Erythroblast (primary cell): ENCODE results near the gene TAS1R2.

Experiments
- GATA1 ChIP-seq: IDR thresholded peaks from 2 replicates; pipeline ENCODE4 v1.6.1; 2011; ENCODE audit warnings: low read depth, mild to moderate bottlenecking, control low read depth, low read length, moderate library complexity
- POLR2A ChIP-seq: IDR thresholded peaks from 2 replicates; pipeline ENCODE4 v1.6.1; 2011; ENCODE audit warnings: mild to moderate bottlenecking, low read length

- TF ChIP-seq POLR2A (no peak), GATA1 (no peak)
Observed at GRCh38 chr1:18793164-18793563, 66.3 kb downstream of the TAS1R2 start.
